ENCODE results near the gene CNMD. TPM values are rescaled to one million over a fixed set of nuclear protein-coding genes. Genes with fewer than 3 reads are reported as not detected.
"Not testable (repeated sequence)": the region's sequence is repeated elsewhere in the genome, so short reads cannot be mapped to it uniquely, and the experiment has no call there.

CNMD gene
- total RNA-seq, 1 donor from 2014 or later = 2.8 TPM

- Mint-ChIP-seq H3K27me3 (ENCODE audit: low read depth) (no peaks in the 10 kb centered on the region), H3K27ac (ENCODE audit: unreplicated experiment) (no peak overlapping the region), H3K4me3 (no peak overlapping the region), H3K36me3 (ENCODE audit: low read depth) (peaks cover 6% of the 10 kb centered on the region), H3K9me3 (no peaks in the 10 kb centered on the region), H3K4me1 (no peaks in the 10 kb centered on the region)
- TF ChIP-seq CTCF (conservative IDR thresholded peaks at IDR 0.05) = no peak
- DNase-seq (ENCODE audit: low read depth, low spot score) = no peak
Observed at GRCh38 chr13:52695856-52696255, 43.8 kb downstream of the CNMD start.

GRCh38 chr13:52686376-52686775, 53.2 kb downstream of the CNMD start:
- no peak for DNase-seq (ENCODE audit: low read depth, low spot score)
- peaks cover 20% of the 10 kb centered on the region for H3K36me3 Mint-ChIP-seq (ENCODE audit: low read depth)
- no peaks in the 10 kb centered on the region for H3K9me3 Mint-ChIP-seq
- H3K27ac Mint-ChIP-seq (ENCODE audit: unreplicated experiment) = no peak overlapping the region
- H3K27me3 Mint-ChIP-seq (ENCODE audit: low read depth) = no peaks in the 10 kb centered on the region
- H3K4me3 Mint-ChIP-seq = no peak overlapping the region
- TF ChIP-seq CTCF (conservative IDR thresholded peaks at IDR 0.05) = no peak
- H3K4me1 Mint-ChIP-seq = no peaks in the 10 kb centered on the region

- H3K4me1 Mint-ChIP-seq; H3K9me3 Mint-ChIP-seq; H3K27me3 Mint-ChIP-seq (ENCODE audit: low read depth); H3K27ac Mint-ChIP-seq (ENCODE audit: unreplicated experiment); H3K4me3 Mint-ChIP-seq; DNase-seq (ENCODE audit: low read depth, low spot score): not testable (repeated sequence)
- H3K36me3 Mint-ChIP-seq (ENCODE audit: low read depth) = peaks cover 20% of the 10 kb centered on the region
Observed at GRCh38 chr13:52685806-52686205, 53.8 kb downstream of the CNMD start.

- no peaks in the 10 kb centered on the region for H3K4me1 Mint-ChIP-seq
- H3K27ac Mint-ChIP-seq (ENCODE audit: unreplicated experiment) = no peak overlapping the region
- H3K27me3 Mint-ChIP-seq (ENCODE audit: low read depth) = no peaks in the 10 kb centered on the region
- H3K9me3 Mint-ChIP-seq = no peaks in the 10 kb centered on the region
- no peak for TF ChIP-seq CTCF (conservative IDR thresholded peaks at IDR 0.05)
- H3K36me3 Mint-ChIP-seq (ENCODE audit: low read depth) = peaks cover 8% of the 10 kb centered on the region
- no peak for DNase-seq (ENCODE audit: low read depth, low spot score)
- H3K4me3 Mint-ChIP-seq = no peak overlapping the region
Observed at GRCh38 chr13:52677823-52678222, 61.8 kb downstream of the CNMD start.

- Mint-ChIP-seq H3K27me3 (ENCODE audit: low read depth) (no peaks in the 10 kb centered on the region), H3K27ac (ENCODE audit: unreplicated experiment) (no peak overlapping the region), H3K9me3 (no peaks in the 10 kb centered on the region), H3K4me1 (no peaks in the 10 kb centered on the region), H3K36me3 (ENCODE audit: low read depth) (no peaks in the 10 kb centered on the region), H3K4me3 (no peak overlapping the region)
- no peak for TF ChIP-seq CTCF (conservative IDR thresholded peaks at IDR 0.05)
- no peak for DNase-seq (ENCODE audit: low read depth, low spot score)
Observed at GRCh38 chr13:52673465-52673864, 66.2 kb downstream of the CNMD start.

GRCh38 chr13:52670726-52671125, 68.9 kb downstream of the CNMD start:
- peaks cover 10% of the 10 kb centered on the region for H3K36me3 Mint-ChIP-seq (ENCODE audit: low read depth)
- no peak overlapping the region for H3K4me3 Mint-ChIP-seq
- no peak overlapping the region for H3K27ac Mint-ChIP-seq (ENCODE audit: unreplicated experiment)
- no peaks in the 10 kb centered on the region for H3K4me1 Mint-ChIP-seq
- no peak for TF ChIP-seq CTCF (conservative IDR thresholded peaks at IDR 0.05)
- no peaks in the 10 kb centered on the region for H3K27me3 Mint-ChIP-seq (ENCODE audit: low read depth)
- DNase-seq (ENCODE audit: low read depth, low spot score) = no peak
- H3K9me3 Mint-ChIP-seq = no peaks in the 10 kb centered on the region
